T-helper 9 cell (primary cell): ENCODE results near the gene MFAP1.
"Not testable (repeated sequence)": the region's sequence is repeated elsewhere in the genome, so short reads cannot be mapped to it uniquely, and the experiment has no call there.

Source experiments
- DNase-seq: peaks from one replicate; pipeline ENCODE4 v3.0.0-alpha.2; 2020

The MFAP1 gene

DNA sequence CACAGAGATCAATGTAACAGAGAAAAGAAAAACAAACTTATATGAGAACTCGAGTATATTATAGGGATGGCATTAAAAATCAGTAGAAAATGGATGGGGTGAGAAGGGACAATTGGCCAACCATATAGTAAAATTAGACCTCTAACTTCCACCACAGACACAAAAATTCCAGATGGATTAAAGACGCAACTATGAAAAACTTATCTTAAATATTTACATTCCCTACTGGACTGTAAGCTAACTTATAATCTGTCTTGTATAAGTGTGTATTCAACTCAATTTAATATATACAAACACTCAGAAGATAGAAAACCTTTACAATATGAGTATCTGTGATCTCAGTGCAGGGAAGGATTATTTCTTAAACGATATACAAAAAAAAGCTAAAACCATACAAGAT lies 3.0 kb downstream of the MFAP1 start:
- no peak for DNase-seq

DNA sequence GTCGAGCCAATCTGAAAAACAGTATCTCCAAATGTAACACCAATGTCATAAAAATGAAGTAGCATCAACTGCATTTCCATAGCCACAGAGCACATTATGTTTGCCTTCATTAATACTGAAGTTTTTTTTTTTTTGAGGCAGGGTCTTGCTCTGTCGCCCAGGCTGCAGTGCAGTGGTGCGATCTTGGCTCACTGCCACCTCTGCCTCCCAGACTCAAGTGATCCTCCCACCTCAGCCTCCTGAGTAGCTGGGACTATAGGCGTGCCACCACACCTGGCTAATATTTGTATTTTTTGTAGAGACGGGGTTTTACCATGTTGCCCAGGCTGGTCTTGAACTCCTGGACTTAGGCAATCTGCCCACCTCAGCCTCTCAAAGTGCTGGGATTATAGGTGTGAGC lies 9.4 kb downstream of the MFAP1 start:
- not testable (repeated sequence) for DNase-seq

DNA sequence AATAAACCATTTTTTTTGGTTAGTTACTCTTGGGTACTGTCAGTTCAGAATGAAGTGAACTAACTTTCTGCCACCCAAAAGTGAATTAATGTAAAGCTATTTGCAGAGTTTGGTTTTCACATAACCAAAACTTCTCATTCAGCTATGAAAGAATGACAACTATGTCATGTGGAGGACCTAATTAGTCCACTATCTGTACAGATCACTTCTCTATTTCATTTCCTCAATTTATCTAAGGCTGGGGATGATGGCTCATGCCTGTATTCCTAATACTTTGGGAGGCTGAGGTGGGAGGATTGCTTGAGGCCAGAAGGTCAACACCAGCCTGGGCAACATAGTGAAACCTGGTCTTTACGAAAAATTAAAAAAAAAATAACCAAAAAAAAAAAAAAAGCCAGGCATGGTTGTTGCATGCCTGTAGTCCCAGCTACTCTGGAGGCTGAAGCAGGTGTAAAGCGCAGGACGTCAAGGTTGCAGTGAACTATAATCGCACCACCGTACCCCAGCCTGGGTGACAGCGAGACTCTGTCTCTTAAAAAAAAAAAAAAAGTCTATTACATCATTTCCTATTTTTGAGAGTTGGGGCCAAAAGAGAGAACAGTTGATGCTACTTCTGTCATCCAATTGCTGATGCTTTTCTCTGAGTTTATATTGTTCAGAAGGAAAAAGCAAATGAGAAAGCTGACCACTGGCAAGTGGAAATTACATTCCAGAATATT lies 15.4 kb downstream of the MFAP1 start:
- DNase-seq = no peak

DNA sequence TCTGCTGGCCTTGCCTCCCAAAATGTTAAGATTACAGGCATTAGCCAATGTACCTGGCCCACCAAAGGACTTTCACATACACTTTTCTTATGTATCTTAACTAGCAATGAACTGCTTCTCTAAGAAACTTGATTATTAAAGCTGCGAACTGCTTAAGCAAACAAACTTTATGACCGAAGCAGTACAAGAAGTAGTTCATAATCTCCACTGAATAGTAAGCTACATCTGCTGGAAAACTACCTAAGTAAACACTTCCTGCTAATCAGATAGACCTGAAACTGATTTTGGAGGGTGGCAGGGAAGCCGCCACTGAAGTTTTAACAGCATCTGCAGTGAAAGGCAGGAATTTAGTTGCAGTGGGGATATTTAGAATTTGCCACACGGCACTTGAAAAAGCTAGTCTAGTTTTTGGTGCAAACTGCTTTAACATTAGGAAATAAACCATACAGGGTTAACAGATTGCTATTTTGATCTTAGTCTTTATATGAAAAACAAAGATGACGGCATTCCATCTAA lies 16.0 kb downstream of the MFAP1 start:
- no peak for DNase-seq

DNA sequence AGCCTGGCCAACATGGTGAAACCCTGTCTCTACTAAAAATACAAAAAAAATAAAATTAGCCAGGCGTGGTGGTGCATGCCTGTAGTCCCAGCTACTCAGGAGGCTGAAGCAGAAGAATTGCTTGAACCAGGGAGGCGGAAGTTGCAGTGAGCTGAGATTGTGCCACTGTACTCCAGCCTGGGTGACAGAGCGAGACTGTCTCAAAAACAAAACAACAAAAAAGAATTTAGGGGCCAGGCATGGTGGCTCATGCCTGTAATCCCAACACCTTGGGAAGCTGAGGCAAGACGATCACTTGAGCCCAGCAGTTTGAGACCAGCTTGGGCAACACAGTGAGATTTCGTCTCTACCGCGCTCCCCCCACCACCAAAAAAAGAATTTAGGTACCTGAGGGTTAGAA lies 21.8 kb downstream of the MFAP1 start:
- DNase-seq = not testable (repeated sequence)

DNA sequence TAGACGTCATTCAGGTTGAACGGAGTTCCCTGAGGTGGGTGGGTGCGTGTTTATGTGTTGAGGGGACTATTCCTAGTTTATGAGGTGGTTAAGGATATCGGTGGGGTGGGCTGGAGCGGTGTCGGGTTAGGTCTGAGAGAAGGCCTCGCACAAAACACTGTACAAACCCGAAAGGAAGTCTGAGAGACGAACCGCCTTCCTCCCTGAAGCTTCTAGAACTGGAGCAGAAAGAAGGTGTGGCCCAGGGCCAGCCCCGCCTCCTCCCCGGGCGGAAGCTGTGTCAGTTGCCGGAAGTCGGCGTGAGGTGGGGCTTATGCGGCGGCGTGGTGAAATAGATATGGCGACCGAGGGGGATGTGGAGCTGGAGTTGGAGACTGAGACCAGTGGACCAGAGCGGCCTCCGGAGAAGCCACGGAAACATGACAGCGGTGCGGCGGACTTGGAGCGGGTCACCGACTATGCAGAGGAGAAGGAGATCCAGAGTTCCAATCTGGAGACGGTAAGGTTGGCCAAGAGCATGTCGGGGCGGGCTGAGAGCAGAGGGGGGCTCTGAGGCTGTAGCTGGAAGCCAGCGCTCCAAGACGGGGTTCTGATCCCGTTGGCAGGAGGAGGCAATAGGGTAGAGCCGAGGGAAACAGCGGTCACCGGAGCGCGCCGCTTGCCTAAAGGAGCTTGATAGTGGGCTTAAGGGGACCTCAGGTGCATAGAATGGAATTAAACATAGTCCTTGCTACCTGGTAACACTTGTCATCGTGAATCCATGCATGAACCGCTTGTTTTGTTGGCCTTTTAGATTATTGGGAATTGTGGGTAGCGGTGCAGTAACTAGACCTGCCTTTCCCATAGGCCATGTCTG lies 24.0 kb downstream of the MFAP1 start, which contains the start of gene HYPK:
HYPK (plus strand) TSS at position 314 of the 856 bp plus-strand sequence; CDS start at position 338, 24 bp downstream.
- peak; percentile 88 for DNase-seq

DNA sequence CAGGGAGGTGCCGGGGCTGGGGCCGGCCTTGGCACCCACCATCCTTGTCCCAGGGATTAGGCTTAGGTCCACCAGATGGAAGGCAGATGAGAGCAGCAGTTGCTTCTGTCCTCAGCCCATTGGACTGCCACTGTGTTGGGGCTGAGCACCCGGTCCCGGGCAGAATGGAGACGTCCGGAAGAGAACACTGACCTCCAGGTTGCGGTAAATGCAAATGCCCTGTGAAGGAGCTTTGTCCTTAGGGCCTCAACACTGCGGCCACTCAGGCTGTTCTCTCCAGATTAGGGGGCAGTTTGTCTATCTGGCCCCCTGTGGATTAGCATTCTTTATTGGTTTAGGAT lies 24.6 kb downstream of the MFAP1 start, which contains the start of gene SERINC4:
SERINC4 (minus strand) TSS at position 276 of the 341 bp plus-strand sequence; CDS start at position 42, 234 bp downstream.
- DNase-seq = no peak

DNA sequence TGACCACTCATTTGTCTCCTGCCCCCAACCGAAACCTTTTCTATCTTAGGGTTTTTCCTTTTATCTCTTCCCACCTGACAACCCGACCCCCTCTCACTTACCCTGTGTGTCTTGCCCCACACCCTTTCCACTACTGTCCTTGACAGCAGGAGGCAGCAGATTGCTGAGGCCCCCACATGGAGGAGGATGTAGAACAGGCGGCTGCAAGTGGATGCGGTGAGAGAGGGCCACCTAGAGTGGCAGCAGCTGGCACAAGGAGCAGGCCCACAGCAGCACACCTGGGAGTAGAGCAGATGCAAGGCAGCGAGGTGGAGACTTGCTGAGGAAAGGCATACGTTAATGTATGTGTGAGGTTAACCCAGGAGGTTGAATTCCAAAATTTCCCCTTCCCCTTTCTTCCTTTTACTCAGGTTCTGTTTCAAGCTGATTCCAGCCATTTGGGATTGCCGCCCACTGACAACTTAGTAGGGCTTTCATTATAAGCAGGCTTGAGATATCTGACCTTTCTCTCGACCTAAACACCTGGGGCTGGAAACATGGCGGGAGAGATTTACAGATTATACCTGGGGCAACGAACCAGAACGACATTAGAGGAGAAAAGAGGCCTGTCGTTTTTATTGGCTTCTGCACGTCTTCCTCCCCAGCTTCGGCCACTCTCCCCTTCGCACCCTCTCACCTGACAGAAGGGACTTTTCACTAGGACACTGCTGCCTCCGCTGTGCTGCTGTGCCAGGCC lies 25.1 kb downstream of the MFAP1 start:
- no peak for DNase-seq

DNA sequence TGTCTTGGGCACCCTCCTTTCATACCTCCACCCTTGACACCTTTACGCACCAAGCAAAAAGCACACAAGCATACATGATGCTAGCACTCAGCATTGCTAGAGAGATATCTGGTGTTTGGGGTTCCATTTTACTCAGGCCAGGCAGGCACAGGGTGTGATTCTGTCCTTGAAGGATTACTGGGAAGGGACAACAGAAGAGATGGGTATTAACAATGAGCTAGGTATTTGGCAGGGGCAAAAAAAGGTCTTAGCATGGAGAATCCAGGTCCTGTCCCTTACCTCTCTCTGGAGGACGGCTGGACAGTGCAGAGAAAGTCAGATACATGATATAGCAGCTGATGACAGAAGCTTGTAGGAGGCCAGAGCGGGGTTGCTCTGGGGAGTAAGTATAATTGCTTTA lies 27.9 kb downstream of the MFAP1 start:
- no peak for DNase-seq

DNA sequence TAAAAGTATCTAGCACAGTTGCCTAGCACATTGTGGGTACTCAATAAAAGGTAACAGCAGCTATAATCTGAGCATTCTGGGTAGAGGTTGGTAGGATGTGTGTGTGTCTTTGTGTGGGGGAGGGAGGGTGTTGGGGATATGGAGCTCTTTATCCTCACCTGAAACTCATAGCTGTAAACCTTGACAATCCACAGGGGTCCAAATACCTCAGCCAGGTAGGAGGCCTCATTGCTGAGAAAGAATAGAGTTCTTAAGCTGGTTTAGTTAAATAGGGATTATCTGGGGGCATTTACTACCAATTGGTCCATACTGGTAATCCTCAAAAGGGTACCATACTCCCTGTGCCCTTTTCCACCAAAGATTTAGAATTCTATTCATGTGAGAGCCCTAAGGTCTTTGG lies 28.5 kb downstream of the MFAP1 start:
- DNase-seq = no peak

DNA sequence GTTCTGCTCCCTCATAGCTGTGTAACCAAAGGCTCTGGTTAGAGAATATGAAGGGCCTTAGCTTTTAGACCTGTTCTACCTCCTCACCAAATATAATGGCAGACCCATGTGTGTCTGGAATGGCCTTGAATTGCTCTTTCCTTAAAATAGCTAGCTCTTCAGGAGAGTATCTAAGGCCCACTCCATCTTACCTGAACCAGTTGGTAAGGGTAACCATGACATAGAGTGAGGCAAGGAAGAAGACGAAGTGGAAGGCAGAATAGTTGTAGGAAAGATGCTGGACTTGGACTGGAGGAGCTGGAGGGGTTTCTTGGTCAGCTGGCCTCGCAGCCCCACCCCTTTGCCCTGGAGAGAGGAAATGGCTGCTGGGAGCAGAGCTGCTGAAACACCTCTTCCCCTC lies 29.3 kb downstream of the MFAP1 start:
- no peak for DNase-seq

DNA sequence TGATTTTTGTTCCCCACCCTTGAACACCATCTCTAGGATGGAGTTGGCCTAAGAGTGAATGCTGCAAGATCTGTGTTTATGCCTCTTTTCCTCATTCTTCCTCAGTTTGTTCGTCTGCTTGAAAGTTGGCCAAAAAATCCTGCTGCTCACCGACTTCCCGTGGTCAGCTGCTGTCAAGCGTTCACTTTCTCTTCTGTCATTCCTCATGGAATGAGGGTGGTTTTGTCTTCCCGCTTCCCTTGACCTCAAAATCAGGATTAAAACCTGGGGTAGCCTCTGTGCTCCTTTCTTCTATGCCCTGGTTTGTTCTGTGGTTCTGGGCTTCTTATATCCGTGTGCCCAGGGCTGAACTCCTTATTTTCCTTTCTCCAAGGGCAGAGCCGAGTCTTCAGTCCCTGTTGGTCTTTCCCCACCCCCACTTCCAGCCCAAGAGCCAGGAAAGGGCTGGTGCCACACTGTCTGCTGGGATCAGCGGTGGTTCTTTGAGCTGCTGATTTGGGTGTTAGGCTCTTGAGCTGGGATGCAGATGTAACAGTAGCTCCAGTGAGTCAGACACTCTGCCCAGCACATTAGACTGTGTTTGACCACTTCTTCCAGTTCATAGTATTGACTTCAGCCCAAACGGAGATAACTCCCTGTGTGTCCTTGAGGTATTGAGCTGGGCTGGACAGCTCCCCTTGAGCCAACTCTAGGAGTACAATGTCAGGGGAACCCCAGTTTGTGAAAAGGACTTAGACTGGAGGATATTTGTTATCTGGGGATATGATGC lies 30.0 kb downstream of the MFAP1 start:
- DNase-seq = no peak

DNA sequence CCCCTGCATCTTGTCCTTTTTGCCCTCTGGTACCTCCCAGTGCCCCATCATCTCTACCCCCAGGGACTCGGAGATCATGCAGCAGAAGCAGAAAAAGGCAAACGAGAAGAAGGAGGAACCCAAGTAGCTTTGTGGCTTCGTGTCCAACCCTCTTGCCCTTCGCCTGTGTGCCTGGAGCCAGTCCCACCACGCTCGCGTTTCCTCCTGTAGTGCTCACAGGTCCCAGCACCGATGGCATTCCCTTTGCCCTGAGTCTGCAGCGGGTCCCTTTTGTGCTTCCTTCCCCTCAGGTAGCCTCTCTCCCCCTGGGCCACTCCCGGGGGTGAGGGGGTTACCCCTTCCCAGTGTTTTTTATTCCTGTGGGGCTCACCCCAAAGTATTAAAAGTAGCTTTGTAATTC lies 30.8 kb downstream of the MFAP1 start:
- DNase-seq = no peak

DNA sequence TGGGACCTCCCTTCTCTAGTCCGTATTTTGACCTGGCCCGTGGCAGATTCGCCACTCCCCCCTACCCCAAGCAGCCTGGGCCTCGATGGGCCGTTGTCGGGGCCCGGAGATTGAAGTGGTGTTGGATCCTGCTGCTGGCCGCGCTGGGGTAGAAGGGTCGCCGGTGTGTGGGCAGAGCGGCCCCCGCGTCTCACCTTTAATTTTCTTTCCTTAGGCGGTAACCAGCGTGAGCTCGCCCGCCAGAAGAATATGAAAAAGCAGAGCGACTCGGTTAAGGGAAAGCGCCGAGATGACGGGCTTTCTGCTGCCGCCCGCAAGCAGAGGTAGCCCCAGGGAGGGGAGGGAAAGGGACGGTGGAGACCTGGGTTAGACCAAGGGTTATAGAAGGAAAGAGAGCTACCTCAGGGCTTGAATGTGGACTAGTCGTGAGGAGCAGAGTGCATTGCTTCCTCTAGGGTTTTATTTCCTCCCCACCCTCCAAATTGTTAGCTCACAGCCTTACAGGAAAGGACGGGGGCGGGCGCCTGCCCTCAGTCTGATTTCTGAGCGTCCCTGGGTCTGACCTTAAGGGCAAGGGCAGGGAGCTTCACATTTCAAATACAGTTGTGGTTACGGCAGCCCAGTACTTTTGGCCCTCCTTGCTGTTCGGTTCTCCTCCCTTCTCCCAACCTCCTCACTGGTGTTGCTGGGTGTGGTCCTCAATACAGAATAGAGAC lies 31.6 kb downstream of the MFAP1 start:
- DNase-seq = no peak

DNA sequence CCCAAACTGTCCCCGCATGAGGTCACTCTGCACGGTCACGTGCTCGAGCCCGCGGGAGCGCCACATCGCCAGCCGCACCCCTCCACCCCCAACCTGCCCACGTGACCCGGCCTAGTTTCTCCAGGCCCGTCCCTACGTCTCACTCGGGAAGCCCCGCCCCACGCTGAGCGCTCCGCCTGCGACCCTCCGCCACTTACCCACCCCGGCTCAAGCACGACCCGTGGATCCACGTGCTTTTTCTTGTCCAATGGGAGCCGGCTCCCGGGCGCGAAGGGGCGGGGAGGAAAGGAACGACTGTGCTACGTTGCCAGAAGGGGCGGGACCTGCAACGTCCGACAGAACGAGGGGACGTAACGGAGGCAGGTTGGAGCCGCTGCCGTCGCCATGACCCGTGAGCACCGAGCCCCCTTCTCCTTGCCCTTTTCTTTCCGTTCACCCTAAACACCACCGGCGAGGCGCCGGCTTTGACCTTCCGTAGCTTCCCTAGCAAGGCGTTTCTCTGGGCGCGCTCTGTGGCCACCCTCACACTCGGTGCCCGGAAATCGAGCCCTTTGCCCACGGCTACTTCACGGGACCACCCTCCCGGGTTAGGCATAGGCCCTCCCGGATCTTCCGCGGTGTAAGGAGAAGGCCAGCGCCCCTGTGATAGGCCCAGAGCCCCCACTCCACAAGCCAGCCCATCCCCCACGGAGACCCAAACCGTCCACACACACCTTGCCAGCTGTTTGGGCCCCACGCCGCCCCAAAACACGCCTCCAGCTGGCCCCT lies 32.3 kb downstream of the MFAP1 start, which contains the start of gene SERF2:
SERF2 (plus strand) TSS at position 328 of the 768 bp plus-strand sequence; CDS start at position 385, 57 bp downstream.
- peak; percentile 99 for DNase-seq

DNA sequence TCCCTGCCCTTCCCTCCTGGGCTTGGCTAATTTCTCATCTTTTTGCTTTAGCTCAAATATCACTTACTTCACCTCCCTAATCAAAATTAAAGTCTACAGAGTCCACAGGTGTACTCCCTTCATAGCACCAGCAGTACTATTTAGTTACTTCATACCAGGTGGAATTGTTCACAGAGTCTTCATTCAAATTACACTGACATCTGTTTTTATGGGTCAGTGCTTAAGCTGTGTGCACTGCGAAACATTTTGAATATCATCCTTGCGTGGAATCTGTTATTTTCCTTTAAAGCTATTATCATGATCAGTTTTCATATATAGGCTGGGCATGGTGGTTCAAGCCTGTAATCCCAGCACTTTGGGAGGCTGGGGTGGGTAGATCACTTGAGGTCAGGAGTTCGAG lies 35.1 kb downstream of the MFAP1 start:
- no peak for DNase-seq

DNA sequence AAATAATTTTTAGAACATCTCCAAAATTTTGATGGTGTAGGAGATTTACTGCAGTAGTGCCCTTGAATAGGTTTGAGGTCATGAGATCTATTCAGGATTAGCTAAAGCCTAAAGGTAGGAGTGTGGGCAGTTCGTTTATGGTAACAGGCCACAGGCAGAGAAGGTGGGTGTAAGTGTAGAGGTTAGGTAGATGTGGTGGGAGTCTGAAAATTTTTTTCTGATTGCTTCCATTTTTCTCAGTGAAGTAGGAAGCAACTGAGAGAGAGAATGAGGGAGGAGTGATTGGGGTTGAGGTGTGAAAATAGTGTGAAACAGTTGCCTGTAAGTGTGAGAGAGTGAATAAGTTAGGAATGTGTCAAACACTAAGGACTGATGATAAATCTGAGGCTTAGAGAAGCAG lies 45.5 kb downstream of the MFAP1 start:
- DNase-seq = no peak

DNA sequence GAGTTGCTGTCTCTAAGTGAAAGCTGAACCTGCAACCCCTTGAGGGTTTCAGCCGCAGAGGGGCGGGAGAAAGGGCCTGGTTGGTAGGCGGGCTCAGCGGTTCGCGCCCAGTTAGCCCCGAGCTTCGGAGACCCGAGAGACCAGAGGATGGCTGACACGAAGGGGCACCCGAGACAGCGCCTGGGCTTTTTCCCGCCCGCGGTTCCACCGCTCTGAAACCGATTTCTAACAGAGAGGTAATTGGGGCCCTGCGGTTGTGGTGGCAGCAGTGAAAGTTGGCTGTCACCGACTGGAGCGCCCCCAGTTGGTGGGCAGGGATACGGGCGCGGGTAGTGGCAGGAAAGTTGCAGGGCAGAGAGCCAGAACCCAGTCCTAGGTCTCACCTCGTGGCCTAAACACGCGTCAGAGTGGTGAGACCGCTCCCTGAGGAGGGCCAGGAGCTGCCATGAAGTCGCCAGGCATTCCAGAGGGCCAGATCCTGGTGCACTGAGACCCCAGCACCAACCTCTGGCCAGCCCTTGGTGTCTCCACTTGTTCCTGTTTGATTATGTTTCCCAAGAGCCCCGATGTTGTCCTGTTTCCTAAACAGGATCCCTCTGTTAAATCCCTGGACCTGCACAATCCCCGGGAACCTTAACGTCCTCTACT lies 47.1 kb downstream of the MFAP1 start:
- peak; percentile 84 for DNase-seq

DNA sequence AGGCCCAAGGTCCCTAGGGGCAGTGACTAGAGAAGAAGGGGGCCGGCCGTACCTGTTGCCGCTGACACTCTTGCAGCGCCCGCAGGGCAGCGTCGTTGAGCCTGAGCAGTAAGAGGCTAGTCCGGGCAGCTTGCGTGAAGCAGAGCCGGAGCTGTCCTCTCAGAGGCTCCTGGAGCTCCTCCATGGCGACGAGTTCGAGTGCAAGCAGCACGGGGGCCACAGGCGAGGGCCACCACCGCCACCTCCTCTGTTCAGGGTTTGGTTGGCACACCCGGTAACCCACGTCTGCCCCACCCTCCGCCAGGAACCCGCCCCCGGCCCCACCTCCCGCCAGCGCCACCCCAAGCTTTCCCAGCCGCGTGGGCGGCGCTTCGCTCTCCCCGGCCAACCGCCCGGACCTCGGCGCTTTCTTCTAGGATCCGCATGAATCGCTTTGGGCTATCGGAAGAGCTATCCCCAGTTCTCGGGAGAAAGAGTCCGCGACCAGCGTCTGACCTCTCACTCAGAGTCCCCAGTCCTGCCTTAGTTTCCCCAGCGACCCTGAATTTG lies 47.7 kb downstream of the MFAP1 start, which contains the start of gene ELL3:
ELL3 (minus strand) TSS at position 249 of the 549 bp plus-strand sequence; CDS start at position 184, 65 bp downstream.
- DNase-seq = peak; percentile 73
